Measurements from ENCODE around the gene RPS6KA2. TPM values are rescaled to one million over a fixed set of nuclear protein-coding genes. Genes with fewer than 3 reads are reported as not detected.

The RPS6KA2 gene
- total and polyA plus RNA-seq, 2 experiments from 2014 or later, result 12.5 to 25.3 TPM

- Histone ChIP-seq H3K36me3 (ENCODE audit: insufficient read depth) (no peaks in the 10 kb centered on the region), H3K4me3 (no peak overlapping the region), H3K27ac (ENCODE audit: low read depth) (no peak overlapping the region), H3K4me2 (no peak overlapping the region), H3K9me2 (ENCODE audit: insufficient read depth) (no peaks in the 10 kb centered on the region), H2AFZ (no peak overlapping the region), H3K4me1 (ENCODE audit: insufficient read depth) (no peaks in the 10 kb centered on the region), H4K20me1 (replicated peaks; ENCODE audit: insufficient read depth) (no peaks in the 10 kb centered on the region; the same call in 1 of the 2 replicates), H3F3A (replicated peaks; ENCODE audit: low read depth) (no peaks in the 10 kb centered on the region), H3K27me3 (ENCODE audit: insufficient read depth) (no peaks in the 10 kb centered on the region), H3K79me2 (replicated peaks; ENCODE audit: insufficient read depth) (no peaks in the 10 kb centered on the region)
- H3K4me3 Mint-ChIP-seq, result no peak overlapping the region
- ATAC-seq (no peak), DNase-seq (ENCODE audit: low spot score) (no peak)
- H3K27ac Mint-ChIP-seq, result no peak overlapping the region
- peaks cover 24% of the 10 kb centered on the region for H3K36me3 Mint-ChIP-seq (ENCODE audit: low read depth)
- peaks cover 2% of the 10 kb centered on the region; the same call in 1 of the 3 replicates for H3K4me1 Mint-ChIP-seq
- H3K27me3 Mint-ChIP-seq (ENCODE audit: insufficient read depth, low read depth, poor library complexity), result peaks cover 15% of the 10 kb centered on the region
- no peaks in the 10 kb centered on the region for H3K9me3 Mint-ChIP-seq
- no peak for TF ChIP-seq POLR2AphosphoS5 (IDR thresholded peaks at IDR 0.05; ENCODE audit: low read depth)
- no peak for TF ChIP-seq NANOG (IDR thresholded peaks at IDR 0.05; ENCODE audit: borderline replicate concordance)
- no peak for TF ChIP-seq ETS1 (IDR thresholded peaks at IDR 0.05)
- no peak for TF ChIP-seq REST (IDR thresholded peaks at IDR 0.05; ENCODE audit: unreplicated experiment)
- TF ChIP-seq ZNF114 (CRISPR knock-in tag; IDR thresholded peaks at IDR 0.05), result no peak
- no peak for TF ChIP-seq ZNF331 (CRISPR knock-in tag; IDR thresholded peaks at IDR 0.05; ENCODE audit: low read depth)
- TF ChIP-seq ZNF462 (CRISPR knock-in tag; IDR thresholded peaks at IDR 0.05), result no peak
- TF ChIP-seq EZH2phosphoT487 (IDR thresholded peaks at IDR 0.05; ENCODE audit: unreplicated experiment), result no peak
- no peak for TF ChIP-seq EZH2 (IDR thresholded peaks at IDR 0.05; ENCODE audit: low read depth, unreplicated experiment)
- no peak for TF ChIP-seq JUNB (IDR thresholded peaks at IDR 0.05; ENCODE audit: unreplicated experiment)
- no peak for TF ChIP-seq STAT1 (IDR thresholded peaks at IDR 0.05; ENCODE audit: unreplicated experiment)
- TF ChIP-seq CTCF (conservative IDR thresholded peaks at IDR 0.05; ENCODE audit: low read depth in 2 of 2), result no peak
- no peak for TF ChIP-seq CREB1 (CRISPR knock-in tag; IDR thresholded peaks at IDR 0.05; ENCODE audit: low read depth)
These were observed 160.6 kb downstream of the RPS6KA2 start for GRCh38 chr6:166466178-166467122.
